Measurements from ENCODE around the gene RALB.

The RALB gene
- total RNA-seq = 63.9 to 151 (median 117) reads per million in 17 experiments

GRCh38 chr2:120252225-120253020, at the start of gene RALB:
Gene RALB (plus strand): TSS chr2:120252852. CDS start chr2:120278665, 25,813 bp downstream.
- peak; percentile 99 to 100 (median 100) for DNase-seq

GRCh38 chr2:120203251-120204021, 49.2 kb upstream of the RALB start:
- peak; percentile 50 to 79 (median 72) for DNase-seq

GRCh38 chr2:120204022-120204405, 48.6 kb upstream of the RALB start:
- no peak for DNase-seq

- no peak for DNase-seq
These were observed 48.2 kb upstream of the RALB start for GRCh38 chr2:120204417-120204816.

- no peak for DNase-seq
These were observed 47.5 kb upstream of the RALB start for GRCh38 chr2:120204945-120205670.

- DNase-seq = peak in 1 of 4 experiments; percentile 36
These were observed 46.5 kb upstream of the RALB start for GRCh38 chr2:120206022-120206581.

- DNase-seq = no peak
These were observed 44.0 kb upstream of the RALB start for GRCh38 chr2:120208381-120209353.

GRCh38 chr2:120209427-120210269, 43.0 kb upstream of the RALB start:
- DNase-seq = no peak

- peak in 2 of 4 experiments; percentile 14 for DNase-seq
These were observed 42.4 kb upstream of the RALB start for GRCh38 chr2:120210270-120210693.

- no peak for DNase-seq
These were observed 34.5 kb upstream of the RALB start for GRCh38 chr2:120218181-120218580.

GRCh38 chr2:120219291-120219690, 33.4 kb upstream of the RALB start:
- no peak for DNase-seq

- no peak for DNase-seq
These were observed 32.9 kb upstream of the RALB start for GRCh38 chr2:120219766-120220165.

GRCh38 chr2:120220756-120221155, 31.9 kb upstream of the RALB start:
- DNase-seq = no peak

GRCh38 chr2:120221616-120222015, 31.0 kb upstream of the RALB start:
- DNase-seq = no peak

- no peak for DNase-seq
These were observed 30.2 kb upstream of the RALB start for GRCh38 chr2:120222186-120223033.

- peak; percentile 91 to 97 (median 94) for DNase-seq
These were observed 29.4 kb upstream of the RALB start, which contains the start of gene TMEM185B for GRCh38 chr2:120223034-120223912. Gene TMEM185B (minus strand): TSS chr2:120223400. CDS start chr2:120222976, 424 bp downstream.

- DNase-seq = no peak
These were observed 28.4 kb upstream of the RALB start for GRCh38 chr2:120224256-120224655.

All from suppressor macrophage (primary cell).